H9 (cell line): ENCODE measurements around the gene PRPF40B. TPM values are rescaled to one million over a fixed set of nuclear protein-coding genes. Genes with fewer than 3 reads are reported as not detected.

Experiments used
- DNase-seq: peaks from one replicate; pipeline ENCODE4 v3.0.0-alpha.2; 2017
- H2AFZ ChIP-seq: one replicate; pipeline ENCODE4 v1.6.1; 2013; ENCODE audit warnings: mild to moderate bottlenecking, low read length, control low read depth, moderate library complexity
- H2AK5ac ChIP-seq: 2 replicates; pipeline ENCODE4 v1.6.1; 2013; ENCODE audit warnings: low read length, control low read depth, mixed read lengths; ENCODE audit not compliant: insufficient read length
- H2BK120ac ChIP-seq: one replicate; pipeline ENCODE4 v1.6.1; 2013; ENCODE audit warnings: low read depth, mild to moderate bottlenecking, low read length, control low read depth, inconsistent platforms; ENCODE audit not compliant: poor library complexity, severe bottlenecking
- H2BK12ac ChIP-seq: 2 replicates; pipeline ENCODE4 v1.6.1; 2013; ENCODE audit warnings: low read length, control low read depth, mixed read lengths, low read depth; ENCODE audit not compliant: insufficient read length
- H2BK15ac ChIP-seq: 2 replicates; pipeline ENCODE4 v1.6.1; 2013; ENCODE audit warnings: low read depth, low read length, control low read depth
- H2BK20ac ChIP-seq: one replicate; pipeline ENCODE4 v1.6.1; 2013; ENCODE audit warnings: low read depth, mild to moderate bottlenecking, low read length, control low read depth, inconsistent platforms; ENCODE audit not compliant: poor library complexity, severe bottlenecking
- H2BK5ac ChIP-seq: 2 replicates; pipeline ENCODE4 v1.6.1; 2013; ENCODE audit warnings: low read length, control low read depth, mixed read lengths; ENCODE audit not compliant: insufficient read length
- H3K14ac ChIP-seq: 2 replicates; pipeline ENCODE4 v1.6.1; 2013; ENCODE audit warnings: low read length, control low read depth; ENCODE audit not compliant: insufficient read depth
- H3K18ac ChIP-seq: 2 replicates; pipeline ENCODE4 v1.6.1; 2013; ENCODE audit warnings: low read depth, mild to moderate bottlenecking, mixed read lengths, low read length, control low read depth; ENCODE audit not compliant: insufficient read length
- H3K23ac ChIP-seq: 2 replicates; pipeline ENCODE4 v1.6.1; 2013; ENCODE audit warnings: low read length, control low read depth, mixed read lengths, low read depth; ENCODE audit not compliant: insufficient read length
- H3K23me2 ChIP-seq: 2 replicates; pipeline ENCODE4 v1.6.1; 2013; ENCODE audit warnings: low read depth, mild to moderate bottlenecking, mixed read lengths, low read length, control low read depth; ENCODE audit not compliant: insufficient read length, poor library complexity, severe bottlenecking
- H3K27ac ChIP-seq: 2 replicates; pipeline ENCODE4 v1.5.1; 2013; ENCODE audit warnings: low read length, control low read depth, mixed read lengths, low read depth; ENCODE audit not compliant: insufficient read length
- H3K27me3 ChIP-seq: 2 replicates; pipeline ENCODE4 v1.6.1; 2013; ENCODE audit warnings: low read length, control low read depth, inconsistent platforms; ENCODE audit not compliant: insufficient read depth
- H3K4ac ChIP-seq: 2 replicates; pipeline ENCODE4 v1.6.1; 2013; ENCODE audit warnings: low read depth, mild to moderate bottlenecking, control low read depth, inconsistent platforms, low read length, moderate library complexity
- H3K4me1 ChIP-seq: 2 replicates; pipeline ENCODE4 v1.6.1; 2013; ENCODE audit warnings: low read length, control low read depth, inconsistent platforms; ENCODE audit not compliant: insufficient read depth
- H3K4me2 ChIP-seq: 2 replicates; pipeline ENCODE4 v1.6.1; 2013; ENCODE audit warnings: low read length, control low read depth, mixed read lengths; ENCODE audit not compliant: insufficient read length, insufficient read depth
- H3K56ac ChIP-seq: 2 replicates; pipeline ENCODE4 v1.6.1; 2013; ENCODE audit warnings: low read depth, mild to moderate bottlenecking, mixed read lengths, low read length, control low read depth; ENCODE audit not compliant: insufficient read length
- H3K79me1 ChIP-seq: 2 replicates; pipeline ENCODE4 v1.6.1; 2013; ENCODE audit warnings: low read depth, mild to moderate bottlenecking, moderate library complexity, low read length, control low read depth, inconsistent platforms; ENCODE audit not compliant: insufficient read depth, poor library complexity, severe bottlenecking
- H3K79me2 ChIP-seq: 2 replicates; pipeline ENCODE4 v1.6.1; 2013; ENCODE audit warnings: low read length, control low read depth, inconsistent platforms; ENCODE audit not compliant: insufficient read depth
- H3K9ac ChIP-seq: 2 replicates; pipeline ENCODE4 v1.6.1; 2013; ENCODE audit warnings: low read length, control low read depth, mixed read lengths; ENCODE audit not compliant: insufficient read length; ENCODE audit errors: extremely low read depth
- H3K9me3 ChIP-seq: one replicate; pipeline ENCODE4 v1.6.1; 2013; ENCODE audit warnings: low read depth, low read length, inconsistent platforms; ENCODE audit not compliant: control insufficient read depth
- H3T11ph ChIP-seq: one replicate; pipeline ENCODE4 v1.6.1; 2013; ENCODE audit warnings: mild to moderate bottlenecking, low read length, control low read depth, inconsistent platforms
- H4K20me1 ChIP-seq: one replicate; pipeline ENCODE4 v1.6.1; 2013; ENCODE audit not compliant: control insufficient read depth, insufficient read length, insufficient read depth
- H4K5ac ChIP-seq: 2 replicates; pipeline ENCODE4 v1.6.1; 2013; ENCODE audit warnings: low read depth, mild to moderate bottlenecking, mixed read lengths, low read length, control low read depth; ENCODE audit not compliant: insufficient read length
- H4K8ac ChIP-seq: replicated peaks from 2 replicates; pipeline ENCODE4 v1.6.1; 2013; ENCODE audit warnings: low read length, control low read depth, mixed read lengths, low read depth; ENCODE audit not compliant: insufficient read length
- H4K91ac ChIP-seq: 2 replicates; pipeline ENCODE4 v1.6.1; 2013; ENCODE audit warnings: low read depth, mild to moderate bottlenecking, moderate library complexity, mixed read lengths, low read length, control low read depth; ENCODE audit not compliant: insufficient read length
- H3K27ac Mint-ChIP-seq, 3 experiments: 2 replicates in 2 of 3; 3 replicates in 1 of 3; pipeline ENCODE4 v1.8.0; 2020 to 2021; ENCODE audit warnings: mixed read lengths in 3 of 3, mild to moderate bottlenecking in 1 of 3, moderate library complexity in 1 of 3
- H3K27me3 Mint-ChIP-seq: 2 replicates; pipeline ENCODE4 v1.8.0; 2021; ENCODE audit warnings: low read depth, mild to moderate bottlenecking, moderate library complexity, mixed read lengths
- H3K36me3 Mint-ChIP-seq, 3 experiments: 2 replicates in 2 of 3; 3 replicates in 1 of 3; pipeline ENCODE4 v1.8.0; 2020 to 2021; ENCODE audit warnings: low read depth in 3 of 3, mixed read lengths in 3 of 3; ENCODE audit not compliant: insufficient read depth in 1 of 3
- H3K4me1 Mint-ChIP-seq, 2 experiments: 2 replicates each; pipeline ENCODE4 v1.8.0; 2020; ENCODE audit warnings: mixed read lengths in 2 of 2
- H3K4me3 Mint-ChIP-seq, 2 experiments: 2 replicates in 1 of 2; 3 replicates in 1 of 2; pipeline ENCODE4 v1.8.0; 2020 to 2021; ENCODE audit warnings: mild to moderate bottlenecking in 2 of 2, mixed read lengths in 2 of 2, moderate library complexity in 1 of 2
- H3K9me3 Mint-ChIP-seq, 2 experiments: 2 replicates in 1 of 2; 3 replicates in 1 of 2; pipeline ENCODE4 v1.8.0; 2020; ENCODE audit warnings: mild to moderate bottlenecking in 2 of 2, mixed read lengths in 2 of 2, moderate library complexity in 1 of 2
- WGBS: extraction: QIAGEN DNeasy Blood & Tissue Kit; methylation state at CpG from one replicate; pipeline ENCODE4 v1.1.7; 2013; ENCODE audit warnings: missing lambda C conversion rate, low lambda C conversion rate, mixed read lengths; ENCODE audit not compliant: insufficient read length; ENCODE audit errors: extremely low coverage; 5-methylcytosine and 5-hydroxymethylcytosine counted together
- total RNA-seq: library from RNA; stranded (reverse); gene quantifications from 2 replicates; pipeline ENCODE4 v1.2.1, GENCODE V29; 2021
- TF ChIP-seq, protein P1 (sequence below): fragments of 200-600 bp; sonication (generic); conservative IDR thresholded peaks from 3 replicates; pipeline ENCODE4 v1.8.0; 2021; ENCODE audit warnings: antibody characterized with exemption, mild to moderate bottlenecking

Gene PRPF40B
- total RNA-seq, 1 experiment from 2014 or later, result 19.0 TPM

DNA sequence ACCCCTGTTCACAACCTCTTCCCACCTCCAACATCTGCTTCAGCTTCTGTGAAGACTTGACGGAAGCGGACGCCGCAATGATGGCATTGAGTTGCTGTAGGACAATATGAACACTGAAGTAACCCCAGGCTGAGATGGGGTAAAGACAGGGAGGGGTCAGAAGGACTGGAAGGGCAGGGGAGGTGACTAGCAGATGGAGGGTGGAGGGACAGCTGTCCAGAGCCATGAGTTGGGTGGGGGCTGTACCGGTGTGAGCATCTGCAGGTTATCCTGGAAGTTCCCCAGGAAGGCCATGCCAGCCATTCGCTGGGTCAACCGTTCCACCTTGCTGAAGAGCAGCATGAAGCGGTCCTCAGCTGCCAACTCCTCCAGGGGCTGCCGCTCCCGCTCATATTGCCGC lies 26.1 kb downstream of the PRPF40B start:
- Histone ChIP-seq H3K14ac (no peak overlapping the region), H4K8ac (no peak overlapping the region), H3K9me3 (no peaks in the 10 kb centered on the region), H2BK15ac (no peak overlapping the region), H4K91ac (no peak overlapping the region), H3K18ac (no peak overlapping the region), H3K27me3 (no peaks in the 10 kb centered on the region), H3K79me1 (no peaks in the 10 kb centered on the region), H3K4me1 (no peaks in the 10 kb centered on the region), H4K20me1 (no peaks in the 10 kb centered on the region), H3T11ph (no peak overlapping the region), H2BK5ac (no peak overlapping the region), H3K4me2 (no peak overlapping the region), H3K79me2 (no peaks in the 10 kb centered on the region), H2AK5ac (no peak overlapping the region), H2BK120ac (no peak overlapping the region), H2BK12ac (no peak overlapping the region), H3K23me2 (no peaks in the 10 kb centered on the region), H3K9ac (no peak overlapping the region), H2BK20ac (no peak overlapping the region), H3K27ac (no peak overlapping the region), H3K4ac (no peak overlapping the region), H2AFZ (no peak overlapping the region), H3K23ac (no peak overlapping the region), H4K5ac (no peak overlapping the region), H3K56ac (no peak overlapping the region)
- WGBS, result no CpG with 5 or more reads among the region's 11 CpGs
- no peak for DNase-seq
- H3K4me3 Mint-ChIP-seq, result no peak overlapping the region
- no peaks in the 10 kb centered on the region for H3K9me3 Mint-ChIP-seq
- no peaks in the 10 kb centered on the region for H3K27me3 Mint-ChIP-seq
- 0 out of 7 replicates have a peak overlapping the region, but pooled peaks of 1 of the 3 experiments have one; percentile 53 for H3K27ac Mint-ChIP-seq
- peaks cover 43 to 85% (median 70%) of the 10 kb centered on the region in 3 experiments for H3K36me3 Mint-ChIP-seq
- TF ChIP-seq, protein P1, sequence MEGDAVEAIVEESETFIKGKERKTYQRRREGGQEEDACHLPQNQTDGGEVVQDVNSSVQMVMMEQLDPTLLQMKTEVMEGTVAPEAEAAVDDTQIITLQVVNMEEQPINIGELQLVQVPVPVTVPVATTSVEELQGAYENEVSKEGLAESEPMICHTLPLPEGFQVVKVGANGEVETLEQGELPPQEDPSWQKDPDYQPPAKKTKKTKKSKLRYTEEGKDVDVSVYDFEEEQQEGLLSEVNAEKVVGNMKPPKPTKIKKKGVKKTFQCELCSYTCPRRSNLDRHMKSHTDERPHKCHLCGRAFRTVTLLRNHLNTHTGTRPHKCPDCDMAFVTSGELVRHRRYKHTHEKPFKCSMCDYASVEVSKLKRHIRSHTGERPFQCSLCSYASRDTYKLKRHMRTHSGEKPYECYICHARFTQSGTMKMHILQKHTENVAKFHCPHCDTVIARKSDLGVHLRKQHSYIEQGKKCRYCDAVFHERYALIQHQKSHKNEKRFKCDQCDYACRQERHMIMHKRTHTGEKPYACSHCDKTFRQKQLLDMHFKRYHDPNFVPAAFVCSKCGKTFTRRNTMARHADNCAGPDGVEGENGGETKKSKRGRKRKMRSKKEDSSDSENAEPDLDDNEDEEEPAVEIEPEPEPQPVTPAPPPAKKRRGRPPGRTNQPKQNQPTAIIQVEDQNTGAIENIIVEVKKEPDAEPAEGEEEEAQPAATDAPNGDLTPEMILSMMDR, result no peak
- peaks cover 12 to 22% of the 10 kb centered on the region in 2 experiments for H3K4me1 Mint-ChIP-seq
